SU-DHL-6 (cell line): Measurements from ENCODE around the gene RAI14.

ENCODE experiments used
- H2AFZ ChIP-seq: fragments of 200-600 bp; sonication (generic); 2 replicates; pipeline ENCODE4 v1.6.1; 2014; ENCODE audit warnings: low read depth, mild to moderate bottlenecking, moderate library complexity, mixed read lengths, antibody characterized with exemption, low read length; ENCODE audit not compliant: severe bottlenecking
- H3F3A ChIP-seq: fragments of 200-600 bp; shearing (Covaris generic); 2 replicates; pipeline ENCODE4 v1.6.0; 2016; ENCODE audit warnings: antibody characterized with exemption, mild to moderate bottlenecking; ENCODE audit not compliant: insufficient read depth
- H3K27ac ChIP-seq: fragments of 200-600 bp; sonication (generic); 2 replicates; pipeline ENCODE4 v1.5.1; 2016; ENCODE audit warnings: low read depth, mild to moderate bottlenecking, low read length, moderate library complexity, mixed read lengths
- H3K27me3 ChIP-seq: fragments of 200-600 bp; sonication (generic), shearing (Covaris generic); 2 replicates; pipeline ENCODE4 v1.6.0; 2014; ENCODE audit warnings: mild to moderate bottlenecking, low read length
- H3K36me3 ChIP-seq: fragments of 200-600 bp; sonication (generic); 2 replicates; pipeline ENCODE4 v1.6.1; 2014; ENCODE audit warnings: mild to moderate bottlenecking, low read length, mixed read lengths
- H3K4me2 ChIP-seq: fragments of 300-600, 200-600 bp; shearing (Covaris generic), sonication (generic); 2 replicates; pipeline ENCODE4 v1.6.0; 2014; ENCODE audit warnings: low read length, low read depth, mild to moderate bottlenecking; ENCODE audit not compliant: poor library complexity, severe bottlenecking
- H3K4me3 ChIP-seq: fragments of 200-600 bp; sonication (generic); 2 replicates; pipeline ENCODE4 v1.5.1; 2014; ENCODE audit warnings: antibody characterized with exemption, low read length, mild to moderate bottlenecking, mixed read lengths; ENCODE audit not compliant: insufficient read depth, poor library complexity, severe bottlenecking
- H3K79me2 ChIP-seq: fragments of 200-600 bp; sonication (generic); 2 replicates; pipeline ENCODE4 v1.6.1; 2014; ENCODE audit warnings: mild to moderate bottlenecking, low read length, moderate library complexity; ENCODE audit not compliant: insufficient read depth
- H3K9ac ChIP-seq: fragments of 200-600 bp; sonication (generic); 2 replicates; pipeline ENCODE4 v1.7.0; 2014; ENCODE audit warnings: mild to moderate bottlenecking, low read length
- H3K9me2 ChIP-seq: fragments of 200-600 bp; sonication (generic); replicated peaks from 2 replicates; pipeline ENCODE4 v1.6.1; 2014; ENCODE audit warnings: low read length; ENCODE audit not compliant: insufficient read depth
- H3K9me3 ChIP-seq: fragments of 200-600 bp; sonication (generic); 2 replicates; pipeline ENCODE4 v1.6.1; 2014; ENCODE audit warnings: low read length, mixed read lengths; ENCODE audit not compliant: insufficient read depth
- H4K20me1 ChIP-seq: fragments of 200-600 bp; sonication (generic); 2 replicates; pipeline ENCODE4 v1.6.1; 2014; ENCODE audit warnings: low read depth, mild to moderate bottlenecking, antibody characterized with exemption, low read length, moderate library complexity, mixed read lengths
- EZH2phosphoT487 ChIP-seq: fragments of 200-600 bp; sonication (generic), shearing (Covaris generic); conservative IDR thresholded peaks from 2 replicates; pipeline ENCODE4 v1.6.1; 2018; ENCODE audit warnings: mild to moderate bottlenecking, antibody characterized with exemption, low read length, moderate library complexity, mixed read lengths
- TF ChIP-seq, protein P1 (sequence below): fragments of 200-600 bp; sonication (generic); IDR thresholded peaks from one replicate; pipeline ENCODE4 v1.5.1; 2017; ENCODE audit warnings: antibody characterized with exemption, mild to moderate bottlenecking, low read length, moderate library complexity; ENCODE audit not compliant: insufficient read depth, poor library complexity, severe bottlenecking

Gene RAI14

DNA sequence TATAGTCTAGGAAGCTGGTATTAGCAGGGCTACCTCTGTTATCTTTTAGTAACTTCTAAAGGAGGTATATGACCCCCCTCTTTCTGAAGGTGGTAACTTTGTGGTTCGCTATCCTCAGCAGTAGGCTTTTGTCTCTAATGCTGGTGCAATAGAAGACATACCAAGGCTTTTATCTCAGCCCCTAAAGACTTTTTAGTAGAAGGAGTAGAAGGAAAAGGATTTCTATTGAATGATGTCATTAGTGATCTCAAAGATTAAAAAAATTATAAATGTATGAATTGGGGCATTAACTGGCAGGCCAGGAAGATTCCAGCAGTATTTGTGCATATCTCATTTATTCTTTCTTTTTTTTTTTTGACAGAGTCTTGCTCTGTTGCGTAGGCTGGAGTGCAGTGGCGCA lies 78.2 kb downstream of the RAI14 start:
- H3K79me2 ChIP-seq: no peaks in the 10 kb centered on the region

GRCh38 chr5:34735491-34736426 lies 79.6 kb downstream of the RAI14 start:
- Histone ChIP-seq H3K9ac (no peak overlapping the region), H3K36me3 (no peaks in the 10 kb centered on the region), H4K20me1 (no peaks in the 10 kb centered on the region), H3K4me3 (no peak overlapping the region), H3K9me2 (no peaks in the 10 kb centered on the region), H3K9me3 (no peaks in the 10 kb centered on the region), H3K79me2 (no peaks in the 10 kb centered on the region), H3F3A (no peaks in the 10 kb centered on the region), H3K27ac (no peak overlapping the region), H3K27me3 (no peaks in the 10 kb centered on the region), H2AFZ (no peak overlapping the region), H3K4me2 (no peak overlapping the region)
- TF ChIP-seq, protein P1, sequence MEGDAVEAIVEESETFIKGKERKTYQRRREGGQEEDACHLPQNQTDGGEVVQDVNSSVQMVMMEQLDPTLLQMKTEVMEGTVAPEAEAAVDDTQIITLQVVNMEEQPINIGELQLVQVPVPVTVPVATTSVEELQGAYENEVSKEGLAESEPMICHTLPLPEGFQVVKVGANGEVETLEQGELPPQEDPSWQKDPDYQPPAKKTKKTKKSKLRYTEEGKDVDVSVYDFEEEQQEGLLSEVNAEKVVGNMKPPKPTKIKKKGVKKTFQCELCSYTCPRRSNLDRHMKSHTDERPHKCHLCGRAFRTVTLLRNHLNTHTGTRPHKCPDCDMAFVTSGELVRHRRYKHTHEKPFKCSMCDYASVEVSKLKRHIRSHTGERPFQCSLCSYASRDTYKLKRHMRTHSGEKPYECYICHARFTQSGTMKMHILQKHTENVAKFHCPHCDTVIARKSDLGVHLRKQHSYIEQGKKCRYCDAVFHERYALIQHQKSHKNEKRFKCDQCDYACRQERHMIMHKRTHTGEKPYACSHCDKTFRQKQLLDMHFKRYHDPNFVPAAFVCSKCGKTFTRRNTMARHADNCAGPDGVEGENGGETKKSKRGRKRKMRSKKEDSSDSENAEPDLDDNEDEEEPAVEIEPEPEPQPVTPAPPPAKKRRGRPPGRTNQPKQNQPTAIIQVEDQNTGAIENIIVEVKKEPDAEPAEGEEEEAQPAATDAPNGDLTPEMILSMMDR: no peak
- TF ChIP-seq EZH2phosphoT487: no peak

More for the DNA sequence above, 78.2 kb downstream of the RAI14 start:
- Histone ChIP-seq H3K27ac (no peak overlapping the region), H2AFZ (no peak overlapping the region), H3K27me3 (no peaks in the 10 kb centered on the region), H3K36me3 (no peaks in the 10 kb centered on the region), H3F3A (no peaks in the 10 kb centered on the region), H3K4me3 (no peak overlapping the region), H3K9ac (no peak overlapping the region), H4K20me1 (no peaks in the 10 kb centered on the region), H3K4me2 (no peak overlapping the region), H3K9me2 (no peaks in the 10 kb centered on the region), H3K9me3 (no peaks in the 10 kb centered on the region)
- TF ChIP-seq EZH2phosphoT487: no peak
- TF ChIP-seq, protein P1: no peak

DNA sequence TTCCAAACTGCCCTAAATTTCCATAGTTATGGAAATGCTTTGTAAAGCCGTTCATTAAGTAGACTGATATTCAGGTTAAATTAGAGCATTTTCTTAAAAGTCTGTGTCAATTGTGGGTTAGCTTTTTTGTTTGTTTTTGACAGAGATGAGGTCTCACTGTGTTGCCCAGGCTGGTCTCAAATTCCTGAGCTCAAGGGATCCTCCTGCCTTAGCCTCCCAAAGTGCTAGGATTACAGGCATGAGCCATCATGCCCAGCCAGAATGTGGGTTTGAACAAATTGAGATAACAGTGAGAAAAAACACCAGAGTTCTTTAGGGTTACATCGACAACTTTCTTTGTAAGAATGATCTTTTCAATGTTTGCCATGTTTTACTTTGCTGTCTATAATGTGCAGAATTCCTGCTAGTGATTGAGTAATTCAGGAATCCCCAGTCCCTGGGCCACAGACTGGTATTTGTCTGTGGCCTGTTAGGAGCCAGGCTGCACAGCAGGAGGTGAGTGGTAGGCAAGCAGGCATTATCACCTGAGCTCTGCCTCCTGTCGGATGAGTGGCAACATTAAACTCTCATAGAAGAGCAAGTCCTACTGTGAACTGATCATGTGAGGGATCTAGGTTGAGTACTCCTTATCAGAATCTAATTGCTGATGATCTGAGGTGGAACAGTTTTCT lies 80.5 kb downstream of the RAI14 start:
- Histone ChIP-seq H3K36me3 (no peaks in the 10 kb centered on the region), H4K20me1 (no peaks in the 10 kb centered on the region), H3K4me2 (no peak overlapping the region), H3K9me2 (no peaks in the 10 kb centered on the region), H3K27me3 (no peaks in the 10 kb centered on the region), H3K9ac (no peak overlapping the region), H3K79me2 (no peaks in the 10 kb centered on the region), H2AFZ (no peak overlapping the region), H3K27ac (no peak overlapping the region), H3K9me3 (no peaks in the 10 kb centered on the region), H3F3A (no peaks in the 10 kb centered on the region), H3K4me3 (no peak overlapping the region)
- TF ChIP-seq, protein P1: no peak
- no peak for TF ChIP-seq EZH2phosphoT487
